ENCODE results near the gene NDST4.
A peak's percentile ranks its signal among the peaks of the same experiment; 100 is the strongest.

GRCh38 chr4:114780205-114780604 lies 333.2 kb downstream of the NDST4 start:
- TF ChIP-seq, protein P1, sequence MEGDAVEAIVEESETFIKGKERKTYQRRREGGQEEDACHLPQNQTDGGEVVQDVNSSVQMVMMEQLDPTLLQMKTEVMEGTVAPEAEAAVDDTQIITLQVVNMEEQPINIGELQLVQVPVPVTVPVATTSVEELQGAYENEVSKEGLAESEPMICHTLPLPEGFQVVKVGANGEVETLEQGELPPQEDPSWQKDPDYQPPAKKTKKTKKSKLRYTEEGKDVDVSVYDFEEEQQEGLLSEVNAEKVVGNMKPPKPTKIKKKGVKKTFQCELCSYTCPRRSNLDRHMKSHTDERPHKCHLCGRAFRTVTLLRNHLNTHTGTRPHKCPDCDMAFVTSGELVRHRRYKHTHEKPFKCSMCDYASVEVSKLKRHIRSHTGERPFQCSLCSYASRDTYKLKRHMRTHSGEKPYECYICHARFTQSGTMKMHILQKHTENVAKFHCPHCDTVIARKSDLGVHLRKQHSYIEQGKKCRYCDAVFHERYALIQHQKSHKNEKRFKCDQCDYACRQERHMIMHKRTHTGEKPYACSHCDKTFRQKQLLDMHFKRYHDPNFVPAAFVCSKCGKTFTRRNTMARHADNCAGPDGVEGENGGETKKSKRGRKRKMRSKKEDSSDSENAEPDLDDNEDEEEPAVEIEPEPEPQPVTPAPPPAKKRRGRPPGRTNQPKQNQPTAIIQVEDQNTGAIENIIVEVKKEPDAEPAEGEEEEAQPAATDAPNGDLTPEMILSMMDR (IDR thresholded peaks at IDR 0.05), result peak in 2 of 5 experiments; percentile 6 to 22
- TF ChIP-seq POLR2A (IDR thresholded peaks at IDR 0.05), result no peak
